Measurements from ENCODE around the gene MARK4.

DNA sequence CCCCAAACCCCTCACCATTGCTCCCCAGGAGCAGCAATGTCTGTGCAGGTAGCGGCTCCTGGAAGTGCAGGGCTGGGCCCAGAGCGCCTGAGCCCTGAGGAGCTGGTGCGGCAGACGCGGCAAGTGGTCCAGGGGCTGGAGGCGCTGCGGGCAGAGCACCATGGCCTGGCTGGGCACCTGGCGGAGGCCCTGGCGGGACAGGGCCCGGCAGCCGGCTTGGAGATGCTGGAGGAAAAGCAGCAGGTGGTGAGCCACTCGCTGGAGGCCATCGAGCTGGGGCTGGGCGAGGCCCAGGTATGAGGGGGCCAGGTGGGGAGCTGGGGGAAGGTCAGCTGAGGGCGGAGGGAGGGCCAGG, 94.4 kb downstream of the MARK4 start:
- no peak for TF ChIP-seq CTCF (conservative IDR thresholded peaks at IDR 0.05)
- no peak for TF ChIP-seq EZH2 (IDR thresholded peaks at IDR 0.05; ENCODE audit: low read depth)
